Tibial nerve (tissue), 4 donors: ENCODE measurements around the gene KCNAB2.

Source experiments
- CTCF ChIP-seq, 5 experiments: fragments of 200-600 bp in 3 of 5; fragments of 450-650 bp in 2 of 5; sonication (generic) in 3 of 5; IDR thresholded peaks; one replicate each; pipeline ENCODE4 v1.5.1; 2016 to 2019; ENCODE audit warnings: antibody characterized with exemption in 5 of 5, mild to moderate bottlenecking in 3 of 5, moderate library complexity in 2 of 5
- EP300 ChIP-seq, 2 donors: sonication (generic); formaldehyde crosslinking; IDR thresholded peaks; one replicate each; pipeline ENCODE4 v1.6.1; 2017; ENCODE audit warnings: antibody characterized with exemption in 2 of 2, mild to moderate bottlenecking in 1 of 2

GRCh38 chr1:6033986-6034749, 11.5 kb upstream of the KCNAB2 start:
- TF ChIP-seq CTCF (IDR thresholded peaks at IDR 0.05) (peak; percentile 31 to 54 (median 41)), EP300 (IDR thresholded peaks at IDR 0.05) (no peak)
